ENCODE results near the gene CMKLR1.

DNA sequence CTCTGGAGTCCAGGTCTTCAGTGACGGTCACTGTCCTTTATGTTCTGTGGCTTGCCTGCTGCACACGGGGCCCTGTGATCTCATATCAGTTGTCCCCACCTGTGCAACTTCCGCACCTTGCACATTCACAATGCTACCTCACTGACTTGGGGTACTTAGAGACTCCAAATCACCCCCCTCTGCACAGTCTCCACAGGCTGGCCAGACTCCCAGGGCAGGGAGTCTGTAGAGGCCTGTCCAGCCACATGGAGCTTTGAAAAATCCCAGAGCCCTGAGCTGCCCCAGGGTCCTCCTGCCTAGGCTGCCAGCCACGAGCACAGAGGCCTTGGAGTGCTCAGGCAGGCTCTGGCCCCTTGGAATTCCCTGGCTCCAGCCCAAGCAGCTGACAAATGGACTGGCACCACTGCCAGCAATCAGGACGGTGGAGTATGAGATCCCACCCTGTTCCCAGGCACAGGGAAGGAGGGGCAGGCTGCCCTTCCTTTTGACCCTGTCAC, 26.4 kb downstream of the CMKLR1 start:
- no peak for TF ChIP-seq GATA3 (IDR thresholded peaks at IDR 0.05; ENCODE audit: low read depth, low read length)
- TF ChIP-seq GATA2 (IDR thresholded peaks at IDR 0.05; ENCODE audit: low read depth, low read length), result peak; percentile 56; the same call in 1 of the 2 replicates
